Measurements from ENCODE around the gene DPY30.

GRCh38 chr2:31996571-31997150 lies 42.9 kb downstream of the DPY30 start:
- no peak for TF ChIP-seq CSRNP3 (CRISPR knock-in tag; IDR thresholded peaks at IDR 0.05)
- TF ChIP-seq, protein P1, sequence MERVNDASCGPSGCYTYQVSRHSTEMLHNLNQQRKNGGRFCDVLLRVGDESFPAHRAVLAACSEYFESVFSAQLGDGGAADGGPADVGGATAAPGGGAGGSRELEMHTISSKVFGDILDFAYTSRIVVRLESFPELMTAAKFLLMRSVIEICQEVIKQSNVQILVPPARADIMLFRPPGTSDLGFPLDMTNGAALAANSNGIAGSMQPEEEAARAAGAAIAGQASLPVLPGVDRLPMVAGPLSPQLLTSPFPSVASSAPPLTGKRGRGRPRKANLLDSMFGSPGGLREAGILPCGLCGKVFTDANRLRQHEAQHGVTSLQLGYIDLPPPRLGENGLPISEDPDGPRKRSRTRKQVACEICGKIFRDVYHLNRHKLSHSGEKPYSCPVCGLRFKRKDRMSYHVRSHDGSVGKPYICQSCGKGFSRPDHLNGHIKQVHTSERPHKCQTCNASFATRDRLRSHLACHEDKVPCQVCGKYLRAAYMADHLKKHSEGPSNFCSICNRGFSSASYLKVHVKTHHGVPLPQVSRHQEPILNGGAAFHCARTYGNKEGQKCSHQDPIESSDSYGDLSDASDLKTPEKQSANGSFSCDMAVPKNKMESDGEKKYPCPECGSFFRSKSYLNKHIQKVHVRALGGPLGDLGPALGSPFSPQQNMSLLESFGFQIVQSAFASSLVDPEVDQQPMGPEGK (CRISPR knock-in tag; IDR thresholded peaks at IDR 0.05; ENCODE audit: borderline replicate concordance) = no peak
- TF ChIP-seq CREB5 (CRISPR knock-in tag; IDR thresholded peaks at IDR 0.05; ENCODE audit: low read depth) = no peak
- TF ChIP-seq OSR1 (CRISPR knock-in tag; IDR thresholded peaks at IDR 0.05) = no peak
- TF ChIP-seq BACH2 (CRISPR knock-in tag; IDR thresholded peaks at IDR 0.05; ENCODE audit: borderline replicate concordance) = no peak
- TF ChIP-seq RARB (CRISPR knock-in tag; IDR thresholded peaks at IDR 0.05) = no peak
- TF ChIP-seq ZFP30 (CRISPR knock-in tag; IDR thresholded peaks at IDR 0.05) = no peak
- TF ChIP-seq TSHZ2 (CRISPR knock-in tag; IDR thresholded peaks at IDR 0.05) = no peak
- TF ChIP-seq ZNF70 (CRISPR knock-in tag; IDR thresholded peaks at IDR 0.05) = no peak
- no peak for TF ChIP-seq ESRRG (CRISPR knock-in tag; IDR thresholded peaks at IDR 0.05)
